Gastrocnemius medialis (tissue), 4 donors: ENCODE data around the gene THADA.

Experiments used
- CTCF ChIP-seq, 5 experiments: fragments of 450-650 bp in 3 of 5; fragments of 200-600 bp in 2 of 5; sonication (generic) in 2 of 5; IDR thresholded peaks in 4 of 5; conservative IDR thresholded peaks in 1 of 5; 1 replicate in 4 of 5; 2 replicates in 1 of 5; pipeline ENCODE4 v1.5.1; 2016 to 2019; ENCODE audit warnings: antibody characterized with exemption in 5 of 5, mild to moderate bottlenecking in 3 of 5, moderate library complexity in 3 of 5
- POLR2A ChIP-seq, 2 donors: fragments of 450-650 bp; IDR thresholded peaks; one replicate each; pipeline ENCODE4 v1.6.1; 2017; ENCODE audit warnings: antibody characterized with exemption in 2 of 2, mild to moderate bottlenecking in 2 of 2, moderate library complexity in 2 of 2

DNA sequence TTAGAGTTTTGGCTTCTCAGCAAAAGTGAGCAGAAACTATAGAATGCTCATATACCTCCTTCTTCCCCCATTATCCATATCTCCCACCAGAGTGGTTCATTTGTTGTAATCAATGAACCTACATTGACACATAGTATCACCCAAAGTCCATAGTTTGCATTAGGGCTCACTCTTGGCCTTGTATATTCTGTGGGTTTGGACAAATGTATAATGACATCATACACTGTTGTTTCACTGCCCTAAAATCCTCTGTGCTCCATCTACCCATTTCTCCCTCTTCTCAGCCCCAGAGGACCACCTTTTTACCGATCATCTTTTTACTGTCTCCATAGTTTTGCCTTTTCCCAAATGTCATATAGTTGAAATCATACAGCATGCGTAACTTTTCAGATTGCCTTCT is 393.5 kb downstream of the THADA start:
- TF ChIP-seq CTCF (IDR thresholded peaks at IDR 0.05 in 4 of 5, conservative IDR thresholded peaks at IDR 0.05 in 1 of 5) = no peak
- no peak for TF ChIP-seq POLR2A (IDR thresholded peaks at IDR 0.05)
